HG02885 (cell line): Measurements from ENCODE around the gene PRKAG2.

Experiments
- ATAC-seq: cut with Tn5 transposase; IDR thresholded peaks from one replicate; pipeline ENCODE4 v1.9.1; 2021; ENCODE audit warnings: mild to moderate bottlenecking; ENCODE audit not compliant: unreplicated experiment, poor library complexity

Gene PRKAG2

DNA sequence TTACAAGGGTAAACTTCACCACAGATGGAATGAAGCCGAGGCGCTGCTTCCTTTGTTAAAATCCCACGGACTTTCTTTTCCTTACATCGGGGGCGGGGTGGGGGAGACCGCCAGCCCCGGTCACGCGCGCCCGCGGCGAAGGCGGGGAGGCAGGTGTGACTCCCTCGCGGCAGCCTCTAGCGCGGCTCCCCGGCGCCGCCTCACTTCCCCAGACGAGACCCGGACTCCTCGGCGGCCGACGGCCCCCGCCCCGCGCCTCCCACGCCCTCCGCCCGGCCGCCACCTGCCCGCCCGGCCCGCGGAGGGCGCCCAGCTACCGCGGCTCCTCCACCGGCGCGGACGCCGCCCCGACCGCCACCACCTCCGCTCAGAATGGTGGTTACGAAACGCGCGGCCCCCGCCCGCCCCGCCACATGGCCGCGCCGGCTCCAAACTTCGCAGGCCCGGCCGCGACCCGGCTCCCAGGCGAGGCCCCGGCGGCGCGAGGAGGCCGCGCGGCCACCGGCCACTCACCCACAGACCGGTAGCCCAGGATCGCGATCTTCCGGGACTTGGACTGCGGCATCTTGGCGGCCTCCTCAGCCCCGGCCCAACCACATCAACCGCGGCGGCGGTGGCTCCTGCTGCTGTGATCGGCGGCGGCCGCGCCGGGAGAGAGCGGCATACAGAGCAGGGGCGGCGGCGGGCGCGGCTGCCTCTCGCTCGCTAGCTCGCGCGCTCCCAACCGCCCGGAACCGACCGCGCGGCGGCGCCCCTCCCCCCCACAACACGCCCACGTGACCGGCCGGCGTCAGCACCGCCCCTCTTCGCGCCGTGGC, 357.8 kb downstream of the PRKAG2 start:
- peak; percentile 66 for ATAC-seq

GRCh38 chr7:151518105-151518946, 358.6 kb downstream of the PRKAG2 start:
- no peak for ATAC-seq

DNA sequence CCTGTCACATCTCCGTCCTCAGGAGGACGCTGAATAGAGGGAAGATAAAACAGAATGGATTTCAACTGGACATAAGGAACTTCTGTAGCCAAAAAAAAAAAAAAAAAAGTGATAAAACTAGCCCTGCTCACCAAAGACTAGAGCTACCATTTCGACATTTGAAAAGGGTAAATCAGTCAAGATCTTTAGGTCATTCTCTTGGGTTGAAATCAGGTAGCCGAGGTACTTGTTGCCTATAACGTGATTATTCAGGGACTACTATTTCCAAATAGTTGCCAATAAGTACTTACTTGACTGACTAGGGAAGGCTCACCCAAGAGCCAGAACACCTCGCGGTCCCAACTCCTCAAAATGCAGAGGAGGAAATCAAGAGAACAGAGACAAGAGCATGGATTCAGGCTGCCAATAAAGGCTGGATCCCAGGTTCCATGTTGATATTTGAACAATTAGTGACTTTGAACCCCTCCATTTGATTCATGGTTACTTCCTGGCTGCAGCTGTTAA, 359.3 kb downstream of the PRKAG2 start:
- no peak for ATAC-seq

DNA sequence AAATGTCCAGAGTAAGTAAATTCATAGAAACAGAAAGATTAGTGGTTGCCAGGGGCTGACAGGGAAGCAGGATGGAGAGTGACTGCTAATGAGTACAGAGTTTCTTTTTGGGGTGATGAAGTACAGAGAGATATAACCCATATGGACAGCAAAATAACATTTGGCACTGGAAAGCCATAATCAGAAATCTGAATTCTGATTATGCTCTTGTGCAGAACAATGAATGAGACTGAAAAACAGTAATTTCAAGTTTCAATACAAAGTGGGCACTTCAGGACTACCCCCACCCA, 361.7 kb downstream of the PRKAG2 start:
- no peak for ATAC-seq

DNA sequence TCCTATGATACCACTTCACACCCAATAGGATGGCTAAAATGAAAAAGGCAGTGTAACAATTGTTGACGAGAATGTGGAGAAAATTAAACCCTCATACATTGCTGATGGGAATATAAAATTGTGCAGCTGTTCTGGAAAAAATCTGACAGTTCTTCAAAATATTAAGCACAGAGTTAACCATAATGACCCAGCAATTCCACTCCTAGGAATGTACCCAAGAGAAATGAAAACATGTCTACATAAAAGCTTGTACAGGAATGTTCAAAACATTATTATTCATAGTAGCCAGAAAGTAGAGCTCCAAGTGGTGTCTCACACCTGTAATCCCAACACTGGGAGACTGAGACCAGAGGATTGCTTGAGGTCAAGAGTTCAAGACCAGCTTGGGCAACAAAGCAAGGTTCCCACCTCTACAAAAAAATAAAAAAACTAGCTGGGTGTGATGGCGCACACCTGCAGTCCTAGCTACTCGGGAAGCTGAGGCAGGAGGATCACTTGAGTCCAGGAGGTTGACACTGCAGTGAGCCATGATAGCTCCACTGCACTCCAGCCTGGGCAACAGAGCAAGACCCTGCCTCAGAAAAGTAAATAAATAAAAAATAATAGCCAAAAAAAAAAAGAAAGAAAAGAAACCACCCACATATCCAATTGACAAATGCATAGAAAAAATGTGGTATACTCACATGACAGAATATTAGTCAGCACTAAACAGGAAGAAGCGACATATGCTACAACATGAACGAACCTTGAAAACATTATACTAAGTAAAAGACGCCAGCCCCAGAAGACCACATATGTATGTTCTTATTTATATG, 362.2 kb downstream of the PRKAG2 start:
- ATAC-seq: no peak

DNA sequence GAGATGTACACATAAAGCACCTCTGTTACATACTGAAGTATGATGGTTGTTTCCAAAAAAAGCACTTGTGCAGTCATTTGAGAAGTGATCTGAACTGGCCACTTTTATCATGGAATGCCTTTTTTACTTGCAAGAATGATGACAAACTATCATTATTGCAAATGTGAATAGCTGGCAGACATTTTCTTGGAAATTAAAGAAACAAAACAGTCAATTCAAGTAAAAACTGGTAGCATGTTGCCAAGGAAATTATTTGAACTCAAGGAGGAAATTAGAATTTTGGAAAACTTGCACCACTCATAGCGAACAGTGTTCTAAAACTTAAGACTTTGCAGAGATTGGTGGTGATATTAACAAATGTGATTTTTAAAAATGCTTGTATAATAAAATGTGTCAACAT, 363.8 kb downstream of the PRKAG2 start:
- ATAC-seq: no peak

- ATAC-seq: no peak
Observed at GRCh38 chr7:151512353-151512752, 364.6 kb downstream of the PRKAG2 start.

DNA sequence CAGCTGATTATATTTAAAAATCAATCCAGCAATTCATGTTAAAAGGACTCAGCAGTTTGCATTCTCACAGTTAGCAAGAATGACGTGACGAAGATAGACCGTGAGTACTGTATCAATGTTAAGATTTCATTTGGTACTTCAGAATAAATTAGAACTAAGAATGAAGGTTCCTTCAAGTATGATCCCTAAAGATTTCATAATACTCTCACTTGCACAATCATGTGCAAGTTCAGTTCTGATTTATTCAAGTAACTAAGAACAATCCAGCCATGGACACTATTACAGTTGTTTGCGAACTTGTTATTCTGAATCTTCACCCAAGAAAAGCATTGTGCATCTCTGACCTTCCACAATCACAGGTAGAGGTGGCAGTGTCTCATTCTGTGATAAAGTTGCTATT, 365.0 kb downstream of the PRKAG2 start:
- ATAC-seq: no peak

DNA sequence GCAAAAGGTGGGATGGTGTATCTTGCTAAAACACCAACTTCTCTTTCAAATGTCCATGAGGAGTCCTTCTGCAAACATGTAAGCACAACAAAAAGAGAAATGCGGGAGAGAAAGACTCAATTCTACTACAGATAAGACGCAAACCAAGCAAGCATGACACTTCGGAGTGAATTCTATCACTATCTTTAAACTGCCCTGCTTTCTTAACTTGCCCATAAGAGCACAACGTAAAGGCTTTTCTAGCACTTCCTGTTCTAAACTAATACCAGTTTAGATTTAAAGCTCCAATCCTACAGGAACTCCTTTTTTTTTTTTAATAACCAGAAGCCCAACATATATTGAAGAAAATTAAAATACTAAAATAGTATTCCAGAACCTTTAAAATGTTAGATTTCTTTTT, 365.6 kb downstream of the PRKAG2 start:
- no peak for ATAC-seq

- ATAC-seq: no peak
Observed at GRCh38 chr7:151509670-151510333, 367.1 kb downstream of the PRKAG2 start.

DNA sequence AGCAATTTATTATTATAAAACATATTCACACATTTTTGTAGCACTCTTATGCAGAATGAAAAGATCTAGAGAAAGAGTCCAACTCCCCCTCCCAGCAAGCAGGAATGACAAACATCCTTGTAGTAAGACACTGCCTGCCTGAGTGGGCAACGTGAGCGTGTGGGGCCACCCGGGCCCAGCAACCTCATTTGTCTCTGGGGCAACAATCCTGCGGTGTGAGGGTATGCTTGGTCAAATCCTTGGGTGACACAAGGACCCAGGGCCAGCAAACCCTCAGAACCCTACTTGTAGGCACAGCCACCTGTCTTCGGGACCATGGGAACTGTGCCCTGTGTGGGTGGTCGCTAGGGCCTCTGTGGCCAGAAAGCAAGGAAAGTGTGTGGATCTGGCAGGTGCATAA, 367.9 kb downstream of the PRKAG2 start:
- ATAC-seq: no peak

- no peak for ATAC-seq
Observed at GRCh38 chr7:151507806-151508205, 369.1 kb downstream of the PRKAG2 start.

- no peak for ATAC-seq
Observed at GRCh38 chr7:151506901-151507382, 370.0 kb downstream of the PRKAG2 start.
